WTC11 (cell line): ENCODE results near the gene SCNN1A. TPM values are rescaled to one million over a fixed set of nuclear protein-coding genes. Genes with fewer than 3 reads are reported as not detected.

ENCODE experiments used
- ATAC-seq: fragments of 200-7000 bp; cut with Tn5 transposase; 2 replicates; pipeline ENCODE4 v1.10.0; 2021; ENCODE audit warnings: mild to moderate bottlenecking, moderate library complexity
- CTCF ChIA-PET: fragments of 300-600 bp; sonication (Branson Sonifier 250); formaldehyde crosslinking; loops from one replicate; lab custom pipeline; 2021; ENCODE audit warnings: antibody characterized with exemption; lab: Charles Lee
- POLR2A ChIA-PET: fragments of 350-600 bp; sonication (Branson Sonifier 250); formaldehyde crosslinking; loops from one replicate; lab custom pipeline; 2021; ENCODE audit warnings: antibody characterized with exemption; lab: Charles Lee
- DNase-seq: peaks from one replicate; pipeline ENCODE4 v3.0.0; 2021; ENCODE audit warnings: low spot score
- H3K27ac Mint-ChIP-seq: 2 replicates; pipeline ENCODE4 v1.8.0; 2021; ENCODE audit warnings: mixed read lengths
- H3K27me3 Mint-ChIP-seq: 2 replicates; pipeline ENCODE4 v1.8.0; 2021; ENCODE audit warnings: low read depth, mild to moderate bottlenecking, moderate library complexity, mixed read lengths
- H3K36me3 Mint-ChIP-seq: 2 replicates; pipeline ENCODE4 v1.8.0; 2021; ENCODE audit warnings: mixed read lengths
- H3K4me1 Mint-ChIP-seq: 2 replicates; pipeline ENCODE4 v1.8.0; 2022; ENCODE audit warnings: mixed read lengths
- H3K4me3 Mint-ChIP-seq: 2 replicates; pipeline ENCODE4 v1.8.0; 2021; ENCODE audit warnings: mild to moderate bottlenecking, moderate library complexity, mixed read lengths
- H3K9me3 Mint-ChIP-seq: 2 replicates; pipeline ENCODE4 v1.8.0; 2021; ENCODE audit warnings: mixed read lengths
- AR ChIP-seq: fragments of 250-450 bp; sonication (Bioruptor Pico); IDR thresholded peaks from 2 replicates; pipeline ENCODE4 v1.9.0; 2021; ENCODE audit warnings: mild to moderate bottlenecking
- ATF1 ChIP-seq: sonication (generic); formaldehyde crosslinking; IDR thresholded peaks from 2 replicates; pipeline ENCODE4 v1.8.1; 2023; ENCODE audit warnings: mild to moderate bottlenecking, moderate library complexity, missing genetic modification reagents
- ATF2 ChIP-seq: sonication (generic); formaldehyde crosslinking; IDR thresholded peaks from 2 replicates; pipeline ENCODE4 v1.8.1; 2022; ENCODE audit warnings: low read depth, missing genetic modification reagents, borderline replicate concordance
- ATF6 ChIP-seq: sonication (generic); formaldehyde crosslinking; IDR thresholded peaks from 2 replicates; pipeline ENCODE4 v1.8.1; 2023; ENCODE audit warnings: mild to moderate bottlenecking, missing genetic modification reagents
- GABPB1 ChIP-seq: sonication (generic); formaldehyde crosslinking; IDR thresholded peaks from 2 replicates; pipeline ENCODE4 v1.8.1; 2023; ENCODE audit warnings: mild to moderate bottlenecking, missing genetic modification reagents
- GRHL2 ChIP-seq: fragments of 250-450 bp; sonication (Bioruptor Pico); IDR thresholded peaks from 2 replicates; pipeline ENCODE4 v1.8.0; 2022; ENCODE audit warnings: mild to moderate bottlenecking, moderate library complexity; ENCODE audit not compliant: insufficient replicate concordance, severe bottlenecking
- MXD4 ChIP-seq: fragments of 250-450 bp; sonication (Bioruptor Pico); IDR thresholded peaks from 2 replicates; pipeline ENCODE4 v1.8.0; 2021; ENCODE audit warnings: mild to moderate bottlenecking, moderate library complexity, borderline replicate concordance
- OVOL2 ChIP-seq: fragments of 250-450 bp; sonication (Bioruptor Pico); IDR thresholded peaks from 2 replicates; pipeline ENCODE4 v1.9.0; 2021; ENCODE audit warnings: mild to moderate bottlenecking, borderline replicate concordance
- SMAD3 ChIP-seq: sonication (generic); formaldehyde crosslinking; IDR thresholded peaks from 2 replicates; pipeline ENCODE4 v1.8.0; 2022; ENCODE audit warnings: missing genetic modification reagents, mild to moderate bottlenecking, borderline replicate concordance
- SP1 ChIP-seq: sonication (generic); formaldehyde crosslinking; conservative IDR thresholded peaks from 2 replicates; pipeline ENCODE4 v1.8.1; 2022; ENCODE audit warnings: missing genetic modification reagents
- STAT6 ChIP-seq: sonication (generic); formaldehyde crosslinking; conservative IDR thresholded peaks from 2 replicates; pipeline ENCODE4 v1.8.1; 2023; ENCODE audit warnings: mild to moderate bottlenecking, low read depth, missing genetic modification reagents, moderate library complexity
- TCF7 ChIP-seq: sonication (generic); formaldehyde crosslinking; IDR thresholded peaks from 2 replicates; pipeline ENCODE4 v1.8.0; 2022; ENCODE audit warnings: mild to moderate bottlenecking, low read depth, missing genetic modification reagents, moderate library complexity
- ZBTB21 ChIP-seq: sonication (generic); formaldehyde crosslinking; IDR thresholded peaks from 2 replicates; pipeline ENCODE4 v1.8.1; 2023; ENCODE audit warnings: mild to moderate bottlenecking, missing genetic modification reagents, borderline replicate concordance
- ZNF219 ChIP-seq: sonication (generic); formaldehyde crosslinking; IDR thresholded peaks from 2 replicates; pipeline ENCODE4 v1.8.0; 2023; ENCODE audit warnings: missing genetic modification reagents, mild to moderate bottlenecking, borderline replicate concordance
- ZNF416 ChIP-seq: fragments of 250-450 bp; sonication (Bioruptor Pico); IDR thresholded peaks from 2 replicates; pipeline ENCODE4 v1.9.0; 2021; ENCODE audit warnings: mild to moderate bottlenecking, inconsistent platforms
- total RNA-seq: library from RNA; stranded (reverse); gene quantifications from 3 replicates; pipeline ENCODE4 v1.2.3, GENCODE V29; 2021

SCNN1A gene
- total RNA-seq, 1 experiment from 2014 or later = 100 TPM

- TF ChIP-seq ZBTB21 (CRISPR knock-in tag) (no peak), AR (no peak), STAT6 (CRISPR knock-in tag) (no peak)
Observed at GRCh38 chr12:6315184-6315583, 60.2 kb downstream of the SCNN1A start (continued).

GRCh38 chr12:6314776-6315175 is 60.6 kb downstream of the SCNN1A start:
- POLR2A ChIA-PET = no interaction called here
- ATAC-seq (no peak), DNase-seq (no peak)
- Mint-ChIP-seq H3K4me1 (peaks cover 29% of the 10 kb centered on the region), H3K27me3 (peaks cover 2% of the 10 kb centered on the region), H3K9me3 (no peaks in the 10 kb centered on the region), H3K36me3 (peaks cover 41% of the 10 kb centered on the region), H3K27ac (no peak overlapping the region), H3K4me3 (no peak overlapping the region)
- CTCF ChIA-PET = interaction anchor here (1.4 kb wide), 1 partner anchor 11 kb away, joined by 7 read pairs; no protein-coding TSS in a partner anchor
- TF ChIP-seq ZNF219 (CRISPR knock-in tag) (no peak), ATF6 (CRISPR knock-in tag) (no peak), ZNF416 (no peak), TCF7 (no peak), GRHL2 (CRISPR knock-in tag) (no peak), GABPB1 (CRISPR knock-in tag) (no peak), SMAD3 (CRISPR knock-in tag) (no peak), ATF2 (no peak), ATF1 (CRISPR knock-in tag) (no peak), MXD4 (no peak), OVOL2 (CRISPR knock-in tag) (no peak), SP1 (CRISPR knock-in tag) (no peak)
